Endodermal cell (in vitro differentiated cells): ENCODE data around the gene IQCN. TPM values are rescaled to one million over a fixed set of nuclear protein-coding genes. Genes with fewer than 3 reads are reported as not detected.
A peak's percentile ranks its signal among the peaks of the same experiment; 100 is the strongest.

Experiments
- DNase-seq: peaks from one replicate; pipeline ENCODE4 v3.0.0-alpha.2; 2017
- H3K27ac ChIP-seq: 2 replicates; pipeline ENCODE4 v1.5.1; 2013; ENCODE audit warnings: mild to moderate bottlenecking, low read depth, low read length, moderate library complexity
- H3K27me3 ChIP-seq: 2 replicates; pipeline ENCODE4 v1.6.1; 2013; ENCODE audit warnings: mild to moderate bottlenecking, low read length, moderate library complexity; ENCODE audit not compliant: insufficient read depth, control insufficient read depth, poor library complexity, severe bottlenecking
- H3K36me3 ChIP-seq: 2 replicates; pipeline ENCODE4 v1.7.0; 2013; ENCODE audit warnings: mild to moderate bottlenecking, low read length, moderate library complexity; ENCODE audit not compliant: control insufficient read depth, insufficient read depth
- H3K4me1 ChIP-seq: one replicate; pipeline ENCODE4 v1.7.0; 2013; ENCODE audit warnings: low read length; ENCODE audit not compliant: control insufficient read depth, insufficient read depth
- H3K4me3 ChIP-seq: 2 replicates; pipeline ENCODE4 v1.5.1; 2013; ENCODE audit warnings: mild to moderate bottlenecking, low read length, moderate library complexity
- H3K9ac ChIP-seq: 2 replicates; pipeline ENCODE4 v1.6.1; 2013; ENCODE audit warnings: mild to moderate bottlenecking, low read length, moderate library complexity; ENCODE audit not compliant: poor library complexity, severe bottlenecking; ENCODE audit errors: extremely low read depth
- H3K9me3 ChIP-seq: 2 replicates; pipeline ENCODE4 v1.6.1; 2013; ENCODE audit warnings: mild to moderate bottlenecking, low read length, moderate library complexity; ENCODE audit not compliant: control insufficient read depth
- H3K27ac Mint-ChIP-seq: 2 replicates; pipeline ENCODE4 v1.8.0; 2020; ENCODE audit warnings: mixed read lengths
- H3K27me3 Mint-ChIP-seq: 2 replicates; pipeline ENCODE4 v1.8.0; 2021; ENCODE audit warnings: mild to moderate bottlenecking, mixed read lengths; ENCODE audit not compliant: insufficient read depth
- H3K36me3 Mint-ChIP-seq: 2 replicates; pipeline ENCODE4 v1.8.0; 2020; ENCODE audit warnings: low read depth, mixed read lengths
- H3K4me1 Mint-ChIP-seq: 2 replicates; pipeline ENCODE4 v1.8.0; 2020; ENCODE audit warnings: mixed read lengths
- H3K4me3 Mint-ChIP-seq: 2 replicates; pipeline ENCODE4 v1.8.0; 2020; ENCODE audit warnings: mild to moderate bottlenecking, moderate library complexity, mixed read lengths
- H3K9me3 Mint-ChIP-seq: 2 replicates; pipeline ENCODE4 v1.8.0; 2020; ENCODE audit warnings: mild to moderate bottlenecking, mixed read lengths
- WGBS, 2 experiments: methylation state at CpG; one replicate each; pipeline versions ENCODE4 v1.1.5 to v1.1.7; 2013; ENCODE audit warnings: missing lambda C conversion rate in 2 of 2, mixed read lengths in 1 of 2; ENCODE audit not compliant: insufficient coverage in 1 of 2, insufficient read length in 1 of 2; 5-methylcytosine and 5-hydroxymethylcytosine counted together
- total RNA-seq, 2 donors: library from RNA; stranded (reverse); fragmentation: NEBNext Ultra II Directional in 1 of 2; extraction: Animal tissue kit (Norgen Biotek cat#: 25700) in 1 of 2; gene quantifications; 2 replicates in 1 of 2; 3 replicates in 1 of 2; pipeline ENCODE4 v1.2.1, GENCODE V29; 2021
- TF ChIP-seq, protein P1 (sequence below): fragments of 200-600 bp; sonication (generic); conservative IDR thresholded peaks from 2 replicates; pipeline ENCODE4 v1.5.0; 2021; ENCODE audit warnings: antibody characterized with exemption, mild to moderate bottlenecking

IQCN gene
- total RNA-seq, 2 donors from 2014 or later, result 2.4 to 3.3 TPM

DNA sequence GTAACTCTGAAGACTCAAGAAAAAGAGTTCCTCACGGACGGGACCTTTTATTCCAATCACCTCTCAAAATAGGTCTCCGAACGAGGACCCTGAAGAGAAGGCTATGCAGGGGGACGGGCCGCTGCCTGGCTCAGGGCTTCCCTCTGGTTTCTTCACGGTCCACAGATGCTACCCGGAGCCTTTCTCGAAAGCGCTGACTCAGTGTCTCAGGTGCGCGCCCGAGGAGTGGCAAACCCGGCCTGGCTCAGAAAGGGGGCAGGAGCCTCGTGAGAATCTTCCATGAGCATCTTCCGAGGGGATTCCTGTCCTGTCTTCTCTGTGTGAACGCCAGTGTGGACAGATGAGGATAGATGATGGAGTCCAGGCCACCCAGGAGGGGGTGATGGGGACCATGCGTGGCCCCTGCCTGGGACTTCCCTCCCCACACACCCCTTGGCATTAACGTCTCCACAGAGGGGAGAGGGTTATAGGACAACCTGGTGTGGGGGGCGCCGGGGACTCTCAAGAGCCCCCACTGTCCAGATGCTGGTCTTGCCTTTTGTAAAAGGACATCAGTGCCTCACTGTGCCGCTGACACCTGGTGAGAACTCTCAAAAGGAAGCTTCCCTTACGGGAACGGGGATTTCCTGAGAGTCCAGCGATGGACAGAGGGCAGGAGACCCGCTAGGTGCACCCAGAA is 32.1 kb upstream of the IQCN start:
- no peaks in the 10 kb centered on the region for H3K27me3 ChIP-seq
- Mint-ChIP-seq H3K4me1 (peaks cover 15% of the 10 kb centered on the region), H3K27me3 (no peaks in the 10 kb centered on the region), H3K9me3 (no peaks in the 10 kb centered on the region), H3K4me3 (no peak overlapping the region), H3K36me3 (peaks cover 28% of the 10 kb centered on the region), H3K27ac (no peak overlapping the region)
- no peaks in the 10 kb centered on the region for H3K9me3 ChIP-seq
- TF ChIP-seq, protein P1, sequence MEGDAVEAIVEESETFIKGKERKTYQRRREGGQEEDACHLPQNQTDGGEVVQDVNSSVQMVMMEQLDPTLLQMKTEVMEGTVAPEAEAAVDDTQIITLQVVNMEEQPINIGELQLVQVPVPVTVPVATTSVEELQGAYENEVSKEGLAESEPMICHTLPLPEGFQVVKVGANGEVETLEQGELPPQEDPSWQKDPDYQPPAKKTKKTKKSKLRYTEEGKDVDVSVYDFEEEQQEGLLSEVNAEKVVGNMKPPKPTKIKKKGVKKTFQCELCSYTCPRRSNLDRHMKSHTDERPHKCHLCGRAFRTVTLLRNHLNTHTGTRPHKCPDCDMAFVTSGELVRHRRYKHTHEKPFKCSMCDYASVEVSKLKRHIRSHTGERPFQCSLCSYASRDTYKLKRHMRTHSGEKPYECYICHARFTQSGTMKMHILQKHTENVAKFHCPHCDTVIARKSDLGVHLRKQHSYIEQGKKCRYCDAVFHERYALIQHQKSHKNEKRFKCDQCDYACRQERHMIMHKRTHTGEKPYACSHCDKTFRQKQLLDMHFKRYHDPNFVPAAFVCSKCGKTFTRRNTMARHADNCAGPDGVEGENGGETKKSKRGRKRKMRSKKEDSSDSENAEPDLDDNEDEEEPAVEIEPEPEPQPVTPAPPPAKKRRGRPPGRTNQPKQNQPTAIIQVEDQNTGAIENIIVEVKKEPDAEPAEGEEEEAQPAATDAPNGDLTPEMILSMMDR, result no peak
- peak; percentile 38 for DNase-seq
- H3K36me3 ChIP-seq, result peaks cover 31% of the 10 kb centered on the region
- H3K4me1 ChIP-seq, result peaks cover 8% of the 10 kb centered on the region
- H3K4me3 ChIP-seq, result no peak overlapping the region
- peak overlapping the region; percentile 29 for H3K27ac ChIP-seq
- WGBS, 2 experiments, result 93 to 94% methylated on average over 22 to 25 of the region's 26 CpGs
- no peak overlapping the region for H3K9ac ChIP-seq

DNA sequence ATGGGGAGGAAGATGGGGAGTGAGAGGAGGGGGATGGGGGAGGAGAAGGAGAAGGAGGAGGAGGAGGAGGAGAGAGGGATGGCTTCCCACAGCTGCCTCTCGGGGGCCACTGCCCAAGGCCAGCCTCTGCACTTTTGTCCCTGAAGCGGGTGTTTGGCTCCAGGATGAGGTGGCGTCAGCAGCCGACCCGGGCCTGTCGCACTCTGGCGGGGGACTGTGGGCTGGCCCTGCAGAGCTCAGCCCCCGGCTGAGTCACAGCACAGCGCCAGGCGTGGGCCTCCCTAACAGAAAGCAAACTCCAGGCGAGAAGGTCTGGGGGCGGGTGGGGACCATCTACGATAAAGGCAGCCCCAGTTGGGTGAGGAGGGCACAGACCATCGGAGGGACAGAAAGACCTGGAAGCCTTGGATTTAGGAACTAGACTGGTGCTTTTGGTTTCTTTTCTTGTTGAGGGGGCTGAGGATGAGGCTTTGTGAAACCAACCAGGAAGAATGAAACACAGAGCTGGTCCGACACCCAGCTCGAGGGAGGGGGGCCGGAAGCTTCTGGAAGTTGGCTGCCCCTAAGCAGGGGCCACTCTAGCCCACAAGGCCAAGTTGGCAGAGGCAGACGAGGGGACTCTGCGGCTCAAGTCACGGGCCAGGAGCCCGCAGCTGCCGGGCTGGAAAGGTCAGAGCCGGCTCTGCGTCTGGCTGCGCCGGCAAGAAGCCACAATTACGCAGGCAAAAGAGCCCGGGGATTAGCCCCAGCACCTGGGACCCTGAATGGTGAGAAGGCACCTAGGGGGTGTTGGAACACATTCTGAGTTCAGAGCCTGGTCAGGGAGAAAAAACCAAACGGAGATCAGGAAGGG is 30.4 kb upstream of the IQCN start:
- peak overlapping the region; percentile 88 for H3K27ac ChIP-seq
- peaks cover 8% of the 10 kb centered on the region for H3K4me1 ChIP-seq
- TF ChIP-seq, protein P1, result no peak
- peak overlapping the region; percentile 30 for H3K9ac ChIP-seq
- Mint-ChIP-seq H3K36me3 (peaks cover 16% of the 10 kb centered on the region), H3K4me3 (peak overlapping the region; percentile 43), H3K4me1 (peaks cover 15% of the 10 kb centered on the region), H3K27me3 (no peaks in the 10 kb centered on the region), H3K27ac (peak overlapping the region; percentile 95), H3K9me3 (no peaks in the 10 kb centered on the region)
- 17 to 32% methylated on average over 16 to 29 of the region's 29 CpGs for WGBS, 2 experiments
- no peaks in the 10 kb centered on the region for H3K27me3 ChIP-seq
- peak; percentile 84 for DNase-seq
- peaks cover 23% of the 10 kb centered on the region for H3K36me3 ChIP-seq
- no peaks in the 10 kb centered on the region for H3K9me3 ChIP-seq
- H3K4me3 ChIP-seq, result peak overlapping the region; percentile 45

DNA sequence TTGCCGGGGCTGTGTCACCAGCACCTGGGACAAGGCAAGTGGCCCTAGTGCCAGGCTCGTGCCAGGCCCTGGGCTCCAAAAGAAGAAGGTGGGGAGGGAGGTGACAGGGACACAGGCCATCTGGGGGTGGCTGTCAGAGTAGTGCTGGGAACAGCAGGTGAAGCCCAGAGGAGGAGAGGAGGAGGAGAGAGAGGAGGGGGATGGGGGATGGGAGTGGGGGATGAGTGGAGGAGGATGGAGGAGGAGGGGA is 29.9 kb upstream of the IQCN start:
- Mint-ChIP-seq H3K4me1 (peaks cover 15% of the 10 kb centered on the region), H3K4me3 (peak overlapping the region; percentile 43), H3K27ac (peak overlapping the region; percentile 64), H3K36me3 (peaks cover 15% of the 10 kb centered on the region), H3K27me3 (no peaks in the 10 kb centered on the region), H3K9me3 (no peaks in the 10 kb centered on the region)
- H3K27me3 ChIP-seq, result no peaks in the 10 kb centered on the region
- 34 to 36% methylated on average over 2 of the region's 2 CpGs for WGBS, 2 experiments
- no peak overlapping the region for H3K4me3 ChIP-seq
- H3K9me3 ChIP-seq, result no peaks in the 10 kb centered on the region
- TF ChIP-seq, protein P1, result no peak
- H3K9ac ChIP-seq, result no peak overlapping the region
- DNase-seq, result no peak
- peaks cover 23% of the 10 kb centered on the region for H3K36me3 ChIP-seq
- H3K4me1 ChIP-seq, result peaks cover 8% of the 10 kb centered on the region
- H3K27ac ChIP-seq, result peak overlapping the region; percentile 88
